Astrocyte (in vitro differentiated cells and primary cell): ENCODE results near the gene RILP. TPM values are rescaled to one million over a fixed set of nuclear protein-coding genes. Genes with fewer than 3 reads are reported as not detected.

Experiments used
- DNase-seq: peaks from one replicate; pipeline ENCODE4 v3.0.0-alpha.2; 2010; ENCODE audit warnings: low read depth
- FAIRE-seq: peaks from 2 replicates; lab custom pipeline; 2011; peaks lifted over from hg19 to GRCh38; lab: Jason Lieb, UNC
- H2AFZ ChIP-seq: 2 replicates; pipeline ENCODE4 v1.6.0; 2012; ENCODE audit warnings: low read depth, low read length, inconsistent platforms
- H3K27ac ChIP-seq: 2 replicates; pipeline ENCODE4 v1.5.1; 2011; ENCODE audit warnings: low read depth, low read length, inconsistent platforms
- H3K27me3 ChIP-seq: 2 replicates; pipeline ENCODE4 v1.6.0; 2011; ENCODE audit warnings: low read length, inconsistent platforms; ENCODE audit not compliant: insufficient read depth
- H3K36me3 ChIP-seq: 2 replicates; pipeline ENCODE4 v1.5.1; 2011; ENCODE audit warnings: low read length, inconsistent platforms; ENCODE audit not compliant: insufficient read depth
- H3K4me1 ChIP-seq: 2 replicates; pipeline ENCODE4 v1.5.1; 2011; ENCODE audit warnings: low read length, inconsistent platforms; ENCODE audit not compliant: insufficient read depth
- H3K4me2 ChIP-seq: 2 replicates; pipeline ENCODE4 v1.6.0; 2012; ENCODE audit warnings: low read length, inconsistent platforms
- H3K4me3 ChIP-seq: 2 replicates; pipeline ENCODE4 v1.5.1; 2011; ENCODE audit warnings: low read depth, mild to moderate bottlenecking, low read length, inconsistent platforms; ENCODE audit not compliant: insufficient read depth
- H3K79me2 ChIP-seq: 2 replicates; pipeline ENCODE4 v1.6.0; 2012; ENCODE audit warnings: mild to moderate bottlenecking, low read length, inconsistent platforms; ENCODE audit not compliant: insufficient read depth
- H3K9ac ChIP-seq: 2 replicates; pipeline ENCODE4 v1.6.0; 2012; ENCODE audit warnings: mild to moderate bottlenecking, low read length, inconsistent platforms
- H3K9me3 ChIP-seq: 2 replicates; pipeline ENCODE4 v1.5.1; 2012; ENCODE audit warnings: low read depth, mild to moderate bottlenecking, low read length, inconsistent platforms; ENCODE audit not compliant: insufficient read depth
- H4K20me1 ChIP-seq: 2 replicates; pipeline ENCODE4 v1.6.0; 2012; ENCODE audit warnings: low read length, inconsistent platforms; ENCODE audit not compliant: insufficient read depth
- H3K27ac Mint-ChIP-seq: one replicate; pipeline ENCODE4 v1.8.0; 2021; ENCODE audit warnings: mild to moderate bottlenecking, mixed read lengths; ENCODE audit not compliant: unreplicated experiment
- H3K27me3 Mint-ChIP-seq: one replicate; pipeline ENCODE4 v1.8.0; 2021; ENCODE audit warnings: low read depth, mixed read lengths; ENCODE audit not compliant: unreplicated experiment
- H3K36me3 Mint-ChIP-seq: one replicate; pipeline ENCODE4 v1.8.0; 2021; ENCODE audit warnings: low read depth, mixed read lengths; ENCODE audit not compliant: unreplicated experiment
- H3K4me1 Mint-ChIP-seq: one replicate; pipeline ENCODE4 v1.8.0; 2021; ENCODE audit warnings: low read depth, mixed read lengths; ENCODE audit not compliant: unreplicated experiment
- H3K4me3 Mint-ChIP-seq: one replicate; pipeline ENCODE4 v1.8.0; 2021; ENCODE audit warnings: mild to moderate bottlenecking, moderate library complexity, mixed read lengths; ENCODE audit not compliant: unreplicated experiment
- H3K9me3 Mint-ChIP-seq: one replicate; pipeline ENCODE4 v1.8.0; 2021; ENCODE audit warnings: mild to moderate bottlenecking, mixed read lengths; ENCODE audit not compliant: unreplicated experiment
- EZH2 ChIP-seq: IDR thresholded peaks from 2 replicates; pipeline ENCODE4 v1.6.1; 2012; ENCODE audit warnings: mild to moderate bottlenecking, low read length, inconsistent platforms; ENCODE audit not compliant: insufficient read depth
- total RNA-seq: library from RNA; stranded (reverse); gene quantifications from 2 replicates; pipeline ENCODE4 v1.2.1, GENCODE V29; 2021
- TF ChIP-seq, protein P1 (sequence below): IDR thresholded peaks from 2 replicates; pipeline ENCODE4 v1.5.1; 2011; ENCODE audit warnings: low read depth, mild to moderate bottlenecking, inconsistent platforms, low read length, moderate library complexity; ENCODE audit not compliant: insufficient read depth

Gene RILP
- total RNA-seq, 1 donor from 2014 or later = 7.8 TPM

DNA sequence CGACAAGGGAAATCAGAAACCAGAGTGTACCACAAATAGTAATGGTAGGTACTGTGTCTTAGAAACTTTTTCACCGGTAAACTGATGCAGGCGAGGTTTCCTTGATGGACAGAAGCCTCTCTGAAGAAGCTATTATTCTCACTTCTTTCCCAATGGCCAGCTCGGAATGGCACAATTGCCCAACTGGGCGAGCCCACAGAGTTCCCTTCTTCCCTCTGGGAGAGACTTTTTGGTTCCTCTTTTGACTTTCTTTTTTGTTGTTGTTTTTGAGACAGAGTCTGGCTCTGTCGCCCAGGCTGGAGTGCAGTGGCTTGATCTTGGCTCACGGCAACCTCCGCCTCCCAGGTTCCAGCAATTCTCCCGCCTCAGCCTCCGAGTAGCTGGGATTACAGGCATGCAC, 38.0 kb downstream of the RILP start:
- FAIRE-seq (no peak), DNase-seq (no peak)
- H3K4me1 ChIP-seq = peaks cover 2% of the 10 kb centered on the region
- no peak overlapping the region for H3K4me3 Mint-ChIP-seq
- no peaks in the 10 kb centered on the region for H3K9me3 Mint-ChIP-seq
- no peaks in the 10 kb centered on the region for H3K27me3 ChIP-seq
- no peaks in the 10 kb centered on the region for H4K20me1 ChIP-seq
- H3K9me3 ChIP-seq = no peaks in the 10 kb centered on the region
- no peaks in the 10 kb centered on the region for H3K27me3 Mint-ChIP-seq
- no peak overlapping the region for H3K9ac ChIP-seq
- no peaks in the 10 kb centered on the region for H3K36me3 ChIP-seq
- TF ChIP-seq EZH2 = no peak
- TF ChIP-seq, protein P1, sequence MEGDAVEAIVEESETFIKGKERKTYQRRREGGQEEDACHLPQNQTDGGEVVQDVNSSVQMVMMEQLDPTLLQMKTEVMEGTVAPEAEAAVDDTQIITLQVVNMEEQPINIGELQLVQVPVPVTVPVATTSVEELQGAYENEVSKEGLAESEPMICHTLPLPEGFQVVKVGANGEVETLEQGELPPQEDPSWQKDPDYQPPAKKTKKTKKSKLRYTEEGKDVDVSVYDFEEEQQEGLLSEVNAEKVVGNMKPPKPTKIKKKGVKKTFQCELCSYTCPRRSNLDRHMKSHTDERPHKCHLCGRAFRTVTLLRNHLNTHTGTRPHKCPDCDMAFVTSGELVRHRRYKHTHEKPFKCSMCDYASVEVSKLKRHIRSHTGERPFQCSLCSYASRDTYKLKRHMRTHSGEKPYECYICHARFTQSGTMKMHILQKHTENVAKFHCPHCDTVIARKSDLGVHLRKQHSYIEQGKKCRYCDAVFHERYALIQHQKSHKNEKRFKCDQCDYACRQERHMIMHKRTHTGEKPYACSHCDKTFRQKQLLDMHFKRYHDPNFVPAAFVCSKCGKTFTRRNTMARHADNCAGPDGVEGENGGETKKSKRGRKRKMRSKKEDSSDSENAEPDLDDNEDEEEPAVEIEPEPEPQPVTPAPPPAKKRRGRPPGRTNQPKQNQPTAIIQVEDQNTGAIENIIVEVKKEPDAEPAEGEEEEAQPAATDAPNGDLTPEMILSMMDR = no peak
- no peak overlapping the region for H3K4me3 ChIP-seq
- H3K79me2 ChIP-seq = no peaks in the 10 kb centered on the region
- no peak overlapping the region for H2AFZ ChIP-seq
- H3K36me3 Mint-ChIP-seq = peaks cover 2% of the 10 kb centered on the region
- no peak overlapping the region for H3K27ac ChIP-seq
- H3K4me1 Mint-ChIP-seq = no peaks in the 10 kb centered on the region
- H3K27ac Mint-ChIP-seq = no peak overlapping the region
- H3K4me2 ChIP-seq = no peak overlapping the region

DNA sequence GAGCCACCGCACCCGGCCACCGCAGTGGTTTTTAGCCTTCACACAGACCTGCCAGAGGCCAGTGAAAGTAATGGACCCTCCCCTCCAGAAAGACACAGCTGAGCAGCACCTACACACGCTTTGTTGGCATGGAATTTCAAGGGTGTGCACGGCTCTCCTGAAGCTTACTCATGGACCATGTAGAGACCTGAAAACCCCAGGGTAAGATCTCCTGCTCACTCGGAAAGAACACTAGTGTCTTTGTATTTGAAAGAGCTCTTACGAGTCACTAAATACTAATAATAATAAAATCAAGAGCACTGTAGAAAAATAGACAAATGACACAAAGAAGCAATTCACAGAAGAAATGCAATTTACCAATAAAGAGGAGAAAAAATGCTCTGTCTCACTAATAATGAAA, 41.0 kb downstream of the RILP start:
- no peaks in the 10 kb centered on the region for H3K79me2 ChIP-seq
- H3K4me3 Mint-ChIP-seq = no peak overlapping the region
- H3K27ac ChIP-seq = no peak overlapping the region
- FAIRE-seq (no peak), DNase-seq (no peak)
- no peak overlapping the region for H3K9ac ChIP-seq
- H3K9me3 Mint-ChIP-seq = no peaks in the 10 kb centered on the region
- H3K4me2 ChIP-seq = no peak overlapping the region
- no peaks in the 10 kb centered on the region for H3K36me3 Mint-ChIP-seq
- H3K27me3 Mint-ChIP-seq = peaks cover 2% of the 10 kb centered on the region
- TF ChIP-seq, protein P1 = no peak
- no peak for TF ChIP-seq EZH2
- peaks cover 9% of the 10 kb centered on the region for H3K4me1 ChIP-seq
- no peaks in the 10 kb centered on the region for H3K36me3 ChIP-seq
- no peaks in the 10 kb centered on the region for H3K4me1 Mint-ChIP-seq
- no peak overlapping the region for H2AFZ ChIP-seq
- H3K9me3 ChIP-seq = no peaks in the 10 kb centered on the region
- H3K27me3 ChIP-seq = no peaks in the 10 kb centered on the region
- no peak overlapping the region for H3K4me3 ChIP-seq
- H4K20me1 ChIP-seq = peaks cover 6% of the 10 kb centered on the region
- no peak overlapping the region for H3K27ac Mint-ChIP-seq

DNA sequence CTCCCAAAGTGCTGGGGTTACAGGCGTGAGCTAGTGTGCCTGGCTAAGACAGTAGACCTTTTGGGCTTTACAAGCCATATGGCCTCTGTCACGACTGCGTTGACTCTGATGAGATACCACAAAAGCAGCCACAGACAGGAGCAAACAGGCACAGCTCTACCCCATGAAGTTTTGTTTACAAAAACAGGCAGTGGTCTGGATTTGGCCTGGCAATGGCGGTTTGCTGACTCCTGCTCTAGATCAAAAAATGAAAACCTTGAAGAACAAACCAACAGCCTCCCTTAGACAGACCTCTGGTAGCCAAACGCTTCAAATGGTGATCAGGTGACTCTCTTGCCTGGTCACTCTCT, 41.7 kb downstream of the RILP start:
- Mint-ChIP-seq H3K4me3 (no peak overlapping the region), H3K36me3 (peaks cover 3% of the 10 kb centered on the region), H3K27me3 (peaks cover 2% of the 10 kb centered on the region), H3K4me1 (no peaks in the 10 kb centered on the region), H3K9me3 (no peaks in the 10 kb centered on the region), H3K27ac (no peak overlapping the region)
- TF ChIP-seq, protein P1 = no peak
- no peak for TF ChIP-seq EZH2
- Histone ChIP-seq H3K36me3 (no peaks in the 10 kb centered on the region), H3K4me1 (peaks cover 9% of the 10 kb centered on the region), H3K9ac (no peak overlapping the region), H3K4me3 (no peak overlapping the region), H3K27me3 (no peaks in the 10 kb centered on the region), H4K20me1 (peaks cover 6% of the 10 kb centered on the region), H3K4me2 (no peak overlapping the region), H2AFZ (no peak overlapping the region), H3K79me2 (no peaks in the 10 kb centered on the region), H3K9me3 (no peaks in the 10 kb centered on the region), H3K27ac (no peak overlapping the region)
- FAIRE-seq (no peak), DNase-seq (no peak)
